K562 (cell line): ENCODE measurements around the gene PCDH9. TPM values are rescaled to one million over a fixed set of nuclear protein-coding genes. Genes with fewer than 3 reads are reported as not detected.

Experiments used
- ATAC-seq: fragments of 200-7000 bp; cut with Tn5 transposase; 3 replicates; pipeline ENCODE4 v1.9.1; 2020; ENCODE audit warnings: moderate library complexity
- BruUV-seq: library from RNA; stranded (reverse); fragments of 400-500 nt; replicated peaks from 2 replicates; lab custom pipeline; 2021; lab: Mats Ljungman, UMichigan
- CTCF ChIA-PET: fragments of 300-600 bp; formaldehyde crosslinking; extraction: SDS; loops from one replicate; lab custom pipeline; 2021; ENCODE audit warnings: low intra/inter-chr PET ratio; lab: Yijun Ruan, JAX
- POLR2A ChIA-PET: fragments of 300-600, 350-650 bp; sonication (Branson Sonifier 250); formaldehyde crosslinking; extraction: SDS; loops from one replicate; lab custom pipeline; 2021; ENCODE audit warnings: antibody characterized with exemption, inconsistent platforms; lab: Yijun Ruan, JAX
- DNase-seq, 4 experiments: peaks; one replicate each; pipeline versions ENCODE4 v3.0.0 to v3.0.0-alpha.2; 2011 to 2018; ENCODE audit warnings: low spot score in 3 of 4, mixed read lengths in 3 of 4; ENCODE audit errors: extremely low read depth in 1 of 4
- FAIRE-seq: peaks from 2 replicates; lab custom pipeline; 2011; peaks lifted over from hg19 to GRCh38; lab: Jason Lieb, UNC
- H2AFZ ChIP-seq: 2 replicates; pipeline ENCODE4 v1.6.0; 2011; ENCODE audit warnings: low read depth, low read length, control low read depth, inconsistent platforms
- H3K27ac ChIP-seq: fragments of 200-600 bp; 3 replicates; pipeline ENCODE4 v1.8.0; 2011; ENCODE audit warnings: low read depth, mild to moderate bottlenecking, control low read depth, inconsistent platforms, low read length, moderate library complexity, mixed read lengths; ENCODE audit errors: extremely low read depth
- H3K27me3 ChIP-seq, 2 experiments: fragments of 300-600 bp in 1 of 2; 2 replicates in 1 of 2; 3 replicates in 1 of 2; pipeline versions ENCODE4 v1.6.0 to v1.8.0; 2011; ENCODE audit warnings: inconsistent platforms in 2 of 2, low read length in 2 of 2, mild to moderate bottlenecking in 1 of 2, mixed read lengths in 1 of 2, moderate library complexity in 1 of 2; ENCODE audit not compliant: control insufficient read depth in 2 of 2, insufficient read depth in 2 of 2
- H3K36me3 ChIP-seq: fragments of 300-600 bp; 3 replicates; pipeline ENCODE4 v1.8.0; 2011; ENCODE audit warnings: mild to moderate bottlenecking, low read length, inconsistent platforms; ENCODE audit not compliant: control insufficient read depth, insufficient read depth
- H3K4me1 ChIP-seq, 2 experiments: fragments of 200-600 bp in 1 of 2; replicated peaks in 1 of 2; 2 replicates in 1 of 2; 3 replicates in 1 of 2; pipeline versions ENCODE4 v1.5.1 to v1.8.0; 2011; ENCODE audit warnings: inconsistent platforms in 2 of 2, low read length in 2 of 2, mild to moderate bottlenecking in 1 of 2, mixed read lengths in 1 of 2, moderate library complexity in 1 of 2; ENCODE audit not compliant: control insufficient read depth in 2 of 2, insufficient read depth in 2 of 2
- H3K4me2 ChIP-seq: 2 replicates; pipeline ENCODE4 v1.6.1; 2011; ENCODE audit warnings: low read length, control low read depth, inconsistent platforms, mixed read lengths; ENCODE audit not compliant: insufficient read depth
- H3K4me3 ChIP-seq: fragments of 200-600 bp; sonication (generic), shearing (Covaris generic); 2 replicates; pipeline ENCODE4 v1.5.1; 2016; ENCODE audit warnings: control low read depth, inconsistent platforms
- H3K79me2 ChIP-seq: fragments of 200-600 bp; 3 replicates; pipeline ENCODE4 v1.8.0; 2011; ENCODE audit warnings: low read length, inconsistent platforms; ENCODE audit not compliant: control insufficient read depth, insufficient read depth
- H3K9ac ChIP-seq, 2 experiments: 2 replicates each; pipeline versions ENCODE4 v1.6.0 to v1.6.1; 2011; ENCODE audit warnings: low read depth in 2 of 2, low read length in 2 of 2, control low read depth in 1 of 2, inconsistent platforms in 1 of 2, mild to moderate bottlenecking in 1 of 2, mixed read lengths in 1 of 2; ENCODE audit not compliant: insufficient read depth in 1 of 2
- H3K9me1 ChIP-seq: one replicate; pipeline ENCODE4 v1.6.0; 2011; ENCODE audit warnings: inconsistent platforms, mild to moderate bottlenecking, low read length, moderate library complexity; ENCODE audit not compliant: control insufficient read depth, insufficient read depth
- H3K9me3 ChIP-seq: replicated peaks from 2 replicates; pipeline ENCODE4 v1.5.1; 2011; ENCODE audit warnings: low read depth, low read length, inconsistent platforms; ENCODE audit not compliant: control insufficient read depth, insufficient read depth
- H4K20me1 ChIP-seq: replicated peaks from 2 replicates; pipeline ENCODE4 v1.6.1; 2011; ENCODE audit warnings: low read length, inconsistent platforms, mixed read lengths; ENCODE audit not compliant: control insufficient read depth, insufficient read depth
- ERF ChIP-seq: fragments of 450-650 bp; formaldehyde crosslinking; IDR thresholded peaks from 2 replicates; pipeline ENCODE4 v1.4.0; 2020; ENCODE audit warnings: mild to moderate bottlenecking, mixed read lengths
- HDAC3 ChIP-seq: fragments of 450-650 bp; IDR thresholded peaks from 2 replicates; pipeline ENCODE4 v1.6.1; 2018; ENCODE audit warnings: borderline replicate concordance, mild to moderate bottlenecking, moderate library complexity; ENCODE audit not compliant: partially characterized antibody
- ILF3 ChIP-seq: fragments of 450-650 bp; IDR thresholded peaks from 2 replicates; pipeline ENCODE4 v1.6.1; 2018; ENCODE audit warnings: antibody characterized with exemption, mild to moderate bottlenecking, moderate library complexity, borderline replicate concordance
- MAFK ChIP-seq: IDR thresholded peaks from 2 replicates; pipeline ENCODE4 v1.6.1; 2011; ENCODE audit warnings: low read length, improper control_type of control experiment
- RBBP5 ChIP-seq: fragments of 200-600 bp; sonication (generic); IDR thresholded peaks from 2 replicates; pipeline ENCODE4 v1.6.1; 2012; ENCODE audit warnings: borderline replicate concordance, mild to moderate bottlenecking, low read length, control low read depth, inconsistent platforms; ENCODE audit not compliant: insufficient read depth, poor library complexity, severe bottlenecking
- RFX7 ChIP-seq: fragments of 250-450 bp; sonication (Bioruptor Pico); IDR thresholded peaks from 2 replicates; pipeline ENCODE4 v1.5.1; 2021; ENCODE audit warnings: mild to moderate bottlenecking
- SMARCB1 ChIP-seq: IDR thresholded peaks from 2 replicates; pipeline ENCODE4 v1.6.1; 2011; ENCODE audit warnings: improper control_type of control experiment, low read depth; ENCODE audit not compliant: insufficient read length
- TAF9B ChIP-seq: fragments of 450-650 bp; IDR thresholded peaks from 2 replicates; pipeline ENCODE4 v1.6.1; 2018; ENCODE audit warnings: mild to moderate bottlenecking; ENCODE audit not compliant: partially characterized antibody
- U2AF1 ChIP-seq: fragments of 200-400 bp; formaldehyde crosslinking; optimal IDR thresholded peaks from 2 replicates; pipeline ENCODE3; 2017; ENCODE audit warnings: mild to moderate bottlenecking, low read depth, low read length, moderate library complexity
- ZBTB12 ChIP-seq: fragments of 250-450 bp; sonication (Bioruptor Pico); IDR thresholded peaks from 2 replicates; pipeline ENCODE4 v1.4.0; 2020
- ZNF140 ChIP-seq: fragments of 250-450 bp; sonication (Bioruptor Pico); IDR thresholded peaks from 2 replicates; pipeline ENCODE4 v1.8.0; 2021; ENCODE audit warnings: moderate library complexity, mild to moderate bottlenecking, inconsistent platforms
- ZNF407 ChIP-seq: fragments of 450-650 bp; IDR thresholded peaks from 2 replicates; pipeline ENCODE4 v1.6.1; 2016; ENCODE audit warnings: low read depth
- ZNF41 ChIP-seq: fragments of 250-450 bp; sonication (Bioruptor Pico); conservative IDR thresholded peaks from 2 replicates; pipeline ENCODE4 v1.4.0; 2020; ENCODE audit warnings: mild to moderate bottlenecking
- WGBS: fragments of 100-300 bp; shearing (Covaris generic); methylation state at CpG from one replicate; pipeline ENCODE4 v1.1.6; 2016; ENCODE audit warnings: low coverage, mixed read lengths; ENCODE audit not compliant: insufficient coverage; ENCODE audit errors: missing lambda C conversion rate; 5-methylcytosine and 5-hydroxymethylcytosine counted together
- in situ Hi-C: fragments of 300-500 bp; cut with MboI; formaldehyde crosslinking; loops from 4 replicates; pipeline ENCODE4 v1.15.0; 2018; ENCODE audit warnings: inconsistent platforms, mixed read lengths
- intact Hi-C: fragments of 100-400 bp; cut with micrococcal nuclease; formaldehyde crosslinking; loops from 2 replicates; pipeline ENCODE4 v1.14.2; 2022
- polyA plus RNA-seq, 8 experiments: library from polyadenylated mRNA; depleted of rRNA in 4 of 8; stranded (reverse) in 5 of 8; unstranded in 3 of 8; fragments of >200 nt; fragmentation: Nextera tagmentation in 2 of 8; fragmentation: Illumina TruSeq in 1 of 8; extraction: Ambion mirVana in 2 of 8; extraction: Trizol in 1 of 8; gene quantifications; 2 replicates each; pipeline versions ENCODE4 v1.2.1 to v1.2.3, GENCODE V29; 2011 to 2014; ENCODE audit warnings: inconsistent platforms in 1 of 8, missing spikeins in 1 of 8
- total RNA-seq, 7 experiments: library from RNA; depleted of rRNA in 6 of 7; stranded (reverse); fragments of >200 nt in 6 of 7; fragmentation: Illumina TruSeq in 2 of 7; extraction: Trizol in 2 of 7; gene quantifications; 2 replicates each; pipeline versions ENCODE4 v1.2.1 to v1.2.3, GENCODE V29; 2011 to 2021; ENCODE audit warnings: low replicate concordance in 1 of 7

Gene PCDH9
- total and polyA plus RNA-seq, 9 of the 15 experiments (the other 6 are each of a cell fraction or from before 2014, with no cell fraction given), result 1.1 to 6.7 (median 4.9) TPM

GRCh38 chr13:66424422-66424821, 805.7 kb downstream of the PCDH9 start:
- no peak for FAIRE-seq
- Histone ChIP-seq H4K20me1 (no peaks in the 10 kb centered on the region), H3K9ac (no peak overlapping the region), H3K27me3 (no peaks in the 10 kb centered on the region), H2AFZ (no peak overlapping the region), H3K27ac (no peak overlapping the region), H3K4me1 (no peaks in the 10 kb centered on the region), H3K9me1 (no peaks in the 10 kb centered on the region), H3K36me3 (no peaks in the 10 kb centered on the region), H3K9me3 (no peaks in the 10 kb centered on the region), H3K4me2 (no peak overlapping the region), H3K4me3 (no peak overlapping the region), H3K79me2 (no peaks in the 10 kb centered on the region)
- DNase-seq, result no peak
- in situ Hi-C loops (no loop called here), intact Hi-C loops (no loop called here)
- no TSS peak for BruUV-seq
- POLR2A ChIA-PET, result no interaction called here
- WGBS, result 5% methylated on average over 2 of the region's 2 CpGs
- CTCF ChIA-PET, result no interaction called here
- TF ChIP-seq ZNF407 (no peak), RFX7 (CRISPR knock-in tag) (no peak), HDAC3 (no peak), TAF9B (no peak), ZNF41 (CRISPR knock-in tag) (no peak), ZNF140 (CRISPR knock-in tag) (no peak), ZBTB12 (no peak), U2AF1 (no peak), SMARCB1 (no peak), RBBP5 (no peak), ILF3 (no peak), ERF (CRISPR knock-in tag) (no peak), MAFK (no peak)
- no peak for ATAC-seq
